ENCODE data around the gene HPCAL4. TPM values are rescaled to one million over a fixed set of nuclear protein-coding genes. Genes with fewer than 3 reads are reported as not detected.

Gene HPCAL4
- total and polyA plus RNA-seq, 2 donors (not counting 1 experiment from before 2014, with no cell fraction given) = not detected

DNA sequence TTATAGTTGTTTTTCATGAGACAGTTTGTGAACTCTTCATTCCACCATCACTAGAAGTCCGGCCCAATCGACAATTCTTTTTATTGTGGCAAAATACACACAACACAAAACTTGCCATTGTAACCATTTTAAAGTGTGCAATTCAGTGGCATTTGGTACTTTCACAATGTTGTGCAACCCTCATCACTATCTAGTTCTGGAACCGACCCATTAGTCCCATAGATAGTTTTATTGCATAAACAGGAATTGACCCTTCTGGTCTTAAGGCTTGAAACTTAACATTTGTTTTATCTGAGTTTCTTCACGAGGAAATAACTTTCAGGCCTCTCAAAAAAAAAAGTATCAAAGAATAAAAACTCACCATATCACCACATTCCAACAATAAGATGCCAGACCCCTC is 38.6 kb upstream of the HPCAL4 start:
- H3K27ac ChIP-seq (ENCODE audit: insufficient read depth, low read length) = no peak overlapping the region
- no peaks in the 10 kb centered on the region for H3K79me2 ChIP-seq (ENCODE audit: control insufficient read depth, insufficient read depth, low read length)
- TF ChIP-seq, protein P1, sequence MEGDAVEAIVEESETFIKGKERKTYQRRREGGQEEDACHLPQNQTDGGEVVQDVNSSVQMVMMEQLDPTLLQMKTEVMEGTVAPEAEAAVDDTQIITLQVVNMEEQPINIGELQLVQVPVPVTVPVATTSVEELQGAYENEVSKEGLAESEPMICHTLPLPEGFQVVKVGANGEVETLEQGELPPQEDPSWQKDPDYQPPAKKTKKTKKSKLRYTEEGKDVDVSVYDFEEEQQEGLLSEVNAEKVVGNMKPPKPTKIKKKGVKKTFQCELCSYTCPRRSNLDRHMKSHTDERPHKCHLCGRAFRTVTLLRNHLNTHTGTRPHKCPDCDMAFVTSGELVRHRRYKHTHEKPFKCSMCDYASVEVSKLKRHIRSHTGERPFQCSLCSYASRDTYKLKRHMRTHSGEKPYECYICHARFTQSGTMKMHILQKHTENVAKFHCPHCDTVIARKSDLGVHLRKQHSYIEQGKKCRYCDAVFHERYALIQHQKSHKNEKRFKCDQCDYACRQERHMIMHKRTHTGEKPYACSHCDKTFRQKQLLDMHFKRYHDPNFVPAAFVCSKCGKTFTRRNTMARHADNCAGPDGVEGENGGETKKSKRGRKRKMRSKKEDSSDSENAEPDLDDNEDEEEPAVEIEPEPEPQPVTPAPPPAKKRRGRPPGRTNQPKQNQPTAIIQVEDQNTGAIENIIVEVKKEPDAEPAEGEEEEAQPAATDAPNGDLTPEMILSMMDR (conservative IDR thresholded peaks at IDR 0.05 in 1 of 2, IDR thresholded peaks at IDR 0.05 in 1 of 2; ENCODE audit: low read depth in 1 of 2, low read length in 2 of 2) = no peak
- TF ChIP-seq EZH2 (IDR thresholded peaks at IDR 0.05; ENCODE audit: low read length, missing control alignments) = no peak
- no peaks in the 10 kb centered on the region for H4K20me1 ChIP-seq (ENCODE audit: control insufficient read depth, extremely low read depth, insufficient read depth, low read length)
- no peaks in the 10 kb centered on the region for H3K36me3 ChIP-seq (ENCODE audit: control insufficient read depth, insufficient read depth, low read length)
- H3K27me3 ChIP-seq (ENCODE audit: control insufficient read depth, insufficient read depth, low read length) = peaks cover 33% of the 10 kb centered on the region
- H2AFZ ChIP-seq (ENCODE audit: low read length) = no peak overlapping the region
- H3K4me1 ChIP-seq (ENCODE audit: control insufficient read depth, extremely low read depth, insufficient read depth, low read length) = no peaks in the 10 kb centered on the region
- H3K4me3 ChIP-seq (replicated peaks in 1 of 4; ENCODE audit: control extremely low read depth in 1 of 4, insufficient read depth in 1 of 4, low read depth in 3 of 4, low read length in 4 of 4) = no peak overlapping the region
- no peaks in the 10 kb centered on the region for H3K9me3 ChIP-seq (ENCODE audit: control insufficient read depth, insufficient read depth, low read depth, low read length)
- no peak for DNase-seq (ENCODE audit: low read depth in 2 of 2)
- no peak overlapping the region for H3K4me2 ChIP-seq (ENCODE audit: extremely low read depth, insufficient read depth, low read length)
- H3K9ac ChIP-seq (ENCODE audit: insufficient read depth, low read length) = no peak overlapping the region

DNA sequence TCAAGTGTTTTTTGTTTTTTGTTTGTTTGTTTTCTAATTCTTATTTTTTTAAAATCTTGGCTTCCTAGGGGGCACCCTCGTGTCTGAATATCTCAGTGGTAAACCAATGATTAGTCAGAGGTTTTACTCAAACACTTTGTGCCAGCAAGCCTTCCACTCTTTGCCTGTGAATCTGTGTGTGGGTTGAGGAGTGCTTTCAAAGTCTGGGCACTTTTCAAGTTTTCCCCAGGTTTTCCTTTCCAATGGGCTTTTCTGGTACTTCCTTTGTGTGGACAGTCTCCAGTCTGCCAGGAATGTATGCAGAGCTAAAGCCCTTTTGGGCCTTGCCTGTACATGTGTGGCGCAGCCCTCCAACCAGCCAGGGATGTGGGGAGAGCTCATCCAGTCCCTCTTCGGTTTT is 37.8 kb upstream of the HPCAL4 start:
- Histone ChIP-seq H2AFZ (ENCODE audit: low read length) (no peak overlapping the region), H3K4me2 (ENCODE audit: extremely low read depth, insufficient read depth, low read length) (no peak overlapping the region), H3K36me3 (ENCODE audit: control insufficient read depth, insufficient read depth, low read length) (no peaks in the 10 kb centered on the region), H4K20me1 (ENCODE audit: control insufficient read depth, extremely low read depth, insufficient read depth, low read length) (no peaks in the 10 kb centered on the region), H3K9ac (ENCODE audit: insufficient read depth, low read length) (no peak overlapping the region), H3K4me3 (replicated peaks in 1 of 4; ENCODE audit: control extremely low read depth in 1 of 4, insufficient read depth in 1 of 4, low read depth in 3 of 4, low read length in 4 of 4) (no peak overlapping the region), H3K27ac (ENCODE audit: insufficient read depth, low read length) (no peak overlapping the region), H3K4me1 (ENCODE audit: control insufficient read depth, extremely low read depth, insufficient read depth, low read length) (no peaks in the 10 kb centered on the region), H3K79me2 (ENCODE audit: control insufficient read depth, insufficient read depth, low read length) (no peaks in the 10 kb centered on the region), H3K27me3 (ENCODE audit: control insufficient read depth, insufficient read depth, low read length) (peaks cover 33% of the 10 kb centered on the region), H3K9me3 (ENCODE audit: control insufficient read depth, insufficient read depth, low read depth, low read length) (no peaks in the 10 kb centered on the region)
- TF ChIP-seq, protein P1 (conservative IDR thresholded peaks at IDR 0.05 in 1 of 2, IDR thresholded peaks at IDR 0.05 in 1 of 2; ENCODE audit: low read depth in 1 of 2, low read length in 2 of 2) = no peak
- no peak for TF ChIP-seq EZH2 (IDR thresholded peaks at IDR 0.05; ENCODE audit: low read length, missing control alignments)
- peak in 1 of 2 donors; percentile 35 for DNase-seq (ENCODE audit: low read depth in 2 of 2)

DNA sequence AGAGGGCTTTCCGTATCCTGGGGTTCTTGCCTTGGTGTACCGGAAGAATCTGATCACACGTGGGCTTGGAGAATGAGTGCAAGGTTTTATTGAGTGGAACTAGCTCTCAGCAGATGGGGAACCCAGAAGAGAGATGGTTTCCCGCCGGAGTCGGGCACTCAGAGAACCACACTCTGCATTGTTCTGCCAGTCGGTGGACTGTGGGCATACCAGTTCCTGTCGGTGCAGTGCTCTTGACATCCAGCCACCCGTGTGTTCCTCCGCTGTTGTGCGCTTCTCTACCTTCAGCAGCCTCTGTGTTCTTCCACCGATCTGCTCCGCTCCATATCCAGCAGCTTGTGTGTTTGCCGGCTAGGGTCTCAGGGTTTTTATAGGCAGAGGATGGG is 36.7 kb upstream of the HPCAL4 start:
- Histone ChIP-seq H3K27me3 (ENCODE audit: control insufficient read depth, insufficient read depth, low read length) (peaks cover 32% of the 10 kb centered on the region), H3K27ac (ENCODE audit: insufficient read depth, low read length) (no peak overlapping the region)
- TF ChIP-seq EZH2 (IDR thresholded peaks at IDR 0.05; ENCODE audit: low read length, missing control alignments) = no peak
- TF ChIP-seq, protein P1 (conservative IDR thresholded peaks at IDR 0.05 in 1 of 2, IDR thresholded peaks at IDR 0.05 in 1 of 2; ENCODE audit: low read depth in 1 of 2, low read length in 2 of 2) = no peak

More for the DNA sequence above, 36.7 kb upstream of the HPCAL4 start:
- Histone ChIP-seq H3K9ac (ENCODE audit: insufficient read depth, low read length) (no peak overlapping the region), H3K79me2 (ENCODE audit: control insufficient read depth, insufficient read depth, low read length) (no peaks in the 10 kb centered on the region), H3K4me1 (ENCODE audit: control insufficient read depth, extremely low read depth, insufficient read depth, low read length) (no peaks in the 10 kb centered on the region), H4K20me1 (ENCODE audit: control insufficient read depth, extremely low read depth, insufficient read depth, low read length) (no peaks in the 10 kb centered on the region), H2AFZ (ENCODE audit: low read length) (no peak overlapping the region), H3K9me3 (ENCODE audit: control insufficient read depth, insufficient read depth, low read depth, low read length) (no peaks in the 10 kb centered on the region), H3K36me3 (ENCODE audit: control insufficient read depth, insufficient read depth, low read length) (no peaks in the 10 kb centered on the region), H3K4me3 (replicated peaks in 1 of 4; ENCODE audit: control extremely low read depth in 1 of 4, insufficient read depth in 1 of 4, low read depth in 3 of 4, low read length in 4 of 4) (no peak overlapping the region), H3K4me2 (ENCODE audit: extremely low read depth, insufficient read depth, low read length) (no peak overlapping the region)
- no peak for DNase-seq (ENCODE audit: low read depth in 2 of 2)
